Activated naive CD8-positive, alpha-beta T cell treated with anti-CD3 and anti-CD28 coated beads for 36 hours (primary cell): ENCODE results near the gene MIB1. TPM values are rescaled to one million over a fixed set of nuclear protein-coding genes. Genes with fewer than 3 reads are reported as not detected.

Source experiments
- DNase-seq: peaks from one replicate; pipeline ENCODE4 v3.0.0; 2021
- H3K27ac Mint-ChIP-seq: one replicate; pipeline ENCODE4 v1.8.0; 2022; ENCODE audit warnings: mild to moderate bottlenecking, moderate library complexity, mixed read lengths
- H3K27me3 Mint-ChIP-seq: one replicate; pipeline ENCODE4 v1.8.0; 2022; ENCODE audit warnings: mild to moderate bottlenecking, mixed read lengths
- H3K36me3 Mint-ChIP-seq: one replicate; pipeline ENCODE4 v1.8.0; 2021; ENCODE audit warnings: mild to moderate bottlenecking, mixed read lengths
- H3K4me1 Mint-ChIP-seq: one replicate; pipeline ENCODE4 v1.8.0; 2021; ENCODE audit warnings: mixed read lengths
- H3K4me3 Mint-ChIP-seq: one replicate; pipeline ENCODE4 v1.8.0; 2022; ENCODE audit warnings: mild to moderate bottlenecking, moderate library complexity, mixed read lengths
- H3K9me3 Mint-ChIP-seq: one replicate; pipeline ENCODE4 v1.8.0; 2022; ENCODE audit warnings: mixed read lengths
- total RNA-seq, 2 experiments: library from RNA; stranded (reverse); gene quantifications; one replicate each; pipeline ENCODE4 v1.2.3, GENCODE V29; 2021

The MIB1 gene
- total RNA-seq, 2 experiments from 2014 or later: 27.3 to 27.9 TPM

DNA sequence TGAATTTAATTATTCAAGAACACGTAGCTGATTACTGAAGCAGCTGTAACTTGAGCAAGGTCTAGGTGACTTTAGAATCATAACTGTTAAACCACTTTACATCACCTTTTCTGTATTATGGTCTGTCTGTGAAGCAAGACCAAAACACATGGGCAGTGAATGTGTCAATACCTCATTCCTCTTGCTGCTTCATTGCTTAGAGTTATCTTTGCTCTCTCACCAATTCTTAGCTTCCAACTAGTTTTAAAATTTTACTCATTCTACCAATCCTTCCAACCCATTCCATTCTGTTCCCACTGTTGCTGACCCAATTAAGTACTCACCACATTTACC lies 80.2 kb downstream of the MIB1 start:
- Mint-ChIP-seq H3K27me3 (no peaks in the 10 kb centered on the region), H3K27ac (no peak overlapping the region), H3K4me1 (no peaks in the 10 kb centered on the region), H3K36me3 (peaks cover 12% of the 10 kb centered on the region), H3K9me3 (no peaks in the 10 kb centered on the region), H3K4me3 (no peak overlapping the region)
- no peak for DNase-seq

GRCh38 chr18:21823848-21824247 lies 83.3 kb downstream of the MIB1 start:
- no peaks in the 10 kb centered on the region for H3K4me1 Mint-ChIP-seq
- H3K4me3 Mint-ChIP-seq: no peak overlapping the region
- no peaks in the 10 kb centered on the region for H3K27me3 Mint-ChIP-seq
- DNase-seq: no peak
- H3K27ac Mint-ChIP-seq: no peak overlapping the region
- peaks cover 6% of the 10 kb centered on the region for H3K36me3 Mint-ChIP-seq
- no peaks in the 10 kb centered on the region for H3K9me3 Mint-ChIP-seq

GRCh38 chr18:21826196-21826595 lies 85.6 kb downstream of the MIB1 start:
- no peak overlapping the region for H3K4me3 Mint-ChIP-seq
- no peaks in the 10 kb centered on the region for H3K9me3 Mint-ChIP-seq
- peaks cover 4% of the 10 kb centered on the region for H3K36me3 Mint-ChIP-seq
- H3K4me1 Mint-ChIP-seq: no peaks in the 10 kb centered on the region
- H3K27ac Mint-ChIP-seq: no peak overlapping the region
- DNase-seq: no peak
- H3K27me3 Mint-ChIP-seq: no peaks in the 10 kb centered on the region

DNA sequence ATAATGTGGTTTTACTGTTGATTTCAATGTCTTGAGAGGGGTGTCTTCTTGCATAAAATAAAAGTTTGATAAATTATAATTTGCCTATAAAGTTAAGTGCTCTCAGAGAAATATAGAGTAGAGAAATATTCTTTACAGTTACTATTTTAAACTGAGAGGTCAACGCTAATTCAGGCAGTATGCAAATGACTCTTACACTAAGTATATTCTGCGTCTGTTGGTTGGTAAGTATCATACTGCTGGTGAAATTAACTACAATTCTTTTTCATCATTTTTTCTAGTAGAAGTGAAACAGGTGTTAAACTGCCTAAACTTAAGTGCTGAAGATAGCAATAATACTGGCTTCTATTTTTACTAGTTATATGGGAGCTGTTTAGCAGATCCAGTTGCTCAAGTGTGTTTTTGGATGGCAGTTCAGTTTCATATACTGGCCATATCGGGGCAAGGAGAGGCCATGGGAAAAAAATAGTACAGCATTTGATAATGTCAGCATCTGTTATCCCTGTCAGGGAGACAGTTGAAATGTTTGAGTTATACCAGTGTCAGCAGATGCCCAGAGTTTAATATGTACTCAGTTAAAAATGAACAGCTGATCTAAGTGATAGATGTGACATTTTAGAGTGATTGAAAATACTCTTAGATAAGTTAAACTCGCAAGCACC lies 86.2 kb downstream of the MIB1 start:
- Mint-ChIP-seq H3K9me3 (no peaks in the 10 kb centered on the region), H3K27me3 (no peaks in the 10 kb centered on the region), H3K36me3 (peaks cover 1% of the 10 kb centered on the region), H3K4me1 (no peaks in the 10 kb centered on the region), H3K27ac (no peak overlapping the region), H3K4me3 (no peak overlapping the region)
- DNase-seq: no peak

GRCh38 chr18:21830532-21830931 lies 89.9 kb downstream of the MIB1 start:
- Mint-ChIP-seq H3K4me3 (no peak overlapping the region), H3K36me3 (peaks cover 2% of the 10 kb centered on the region)

GRCh38 chr18:21831413-21831831 lies 90.8 kb downstream of the MIB1 start:
- Mint-ChIP-seq H3K27ac (no peak overlapping the region), H3K27me3 (no peaks in the 10 kb centered on the region), H3K4me3 (no peak overlapping the region), H3K4me1 (no peaks in the 10 kb centered on the region), H3K36me3 (peaks cover 2% of the 10 kb centered on the region), H3K9me3 (no peaks in the 10 kb centered on the region)
- DNase-seq: no peak

More at GRCh38 chr18:21830532-21830931, 89.9 kb downstream of the MIB1 start:
- H3K4me1 Mint-ChIP-seq: no peaks in the 10 kb centered on the region
- H3K9me3 Mint-ChIP-seq: no peaks in the 10 kb centered on the region
- no peaks in the 10 kb centered on the region for H3K27me3 Mint-ChIP-seq
- H3K27ac Mint-ChIP-seq: no peak overlapping the region
- no peak for DNase-seq

GRCh38 chr18:21833604-21834298 lies 93.2 kb downstream of the MIB1 start:
- H3K27ac Mint-ChIP-seq: no peak overlapping the region
- H3K36me3 Mint-ChIP-seq: peaks cover 2% of the 10 kb centered on the region
- H3K27me3 Mint-ChIP-seq: no peaks in the 10 kb centered on the region
- no peak overlapping the region for H3K4me3 Mint-ChIP-seq
- H3K9me3 Mint-ChIP-seq: no peaks in the 10 kb centered on the region
- no peak for DNase-seq
- H3K4me1 Mint-ChIP-seq: no peaks in the 10 kb centered on the region

DNA sequence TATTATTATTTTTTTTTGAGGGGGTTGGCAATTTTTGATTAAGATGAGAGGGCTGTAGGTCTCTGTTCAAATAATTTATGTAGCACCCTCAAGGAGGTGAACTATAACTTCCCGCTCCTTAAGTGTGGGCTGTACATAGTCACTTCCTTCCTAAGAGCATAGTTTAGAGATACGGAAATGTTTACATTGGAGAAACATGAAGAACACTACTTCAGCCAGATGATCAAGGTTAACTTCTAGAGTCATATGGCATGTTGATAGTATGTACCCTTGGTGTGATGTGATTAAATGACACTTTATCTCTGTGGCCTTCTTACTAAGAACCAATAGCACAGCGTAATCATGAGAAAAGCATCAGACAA lies 93.7 kb downstream of the MIB1 start:
- Mint-ChIP-seq H3K9me3 (no peaks in the 10 kb centered on the region), H3K27ac (no peak overlapping the region), H3K4me1 (no peaks in the 10 kb centered on the region), H3K36me3 (peaks cover 2% of the 10 kb centered on the region), H3K4me3 (no peak overlapping the region), H3K27me3 (no peaks in the 10 kb centered on the region)
- DNase-seq: no peak

DNA sequence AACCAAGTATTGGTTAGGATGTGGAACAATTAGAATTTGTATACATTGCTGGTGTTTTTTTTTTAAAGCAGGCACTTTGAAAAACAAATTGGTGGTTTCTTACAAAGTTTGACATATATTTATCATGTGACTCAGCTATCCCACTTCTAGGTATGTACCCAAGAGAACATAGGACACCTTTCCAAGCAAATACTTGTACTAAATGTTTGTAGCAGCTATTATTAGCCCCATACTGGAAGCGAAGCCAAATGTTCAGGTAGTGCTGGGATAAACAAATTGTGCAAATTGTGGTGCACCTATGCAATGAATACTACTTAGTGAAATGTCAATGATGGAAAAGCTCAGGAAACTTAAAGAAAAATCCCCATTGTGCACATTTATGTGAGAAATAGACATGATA lies 101.0 kb downstream of the MIB1 start:
- no peaks in the 10 kb centered on the region for H3K9me3 Mint-ChIP-seq
- peaks cover 12% of the 10 kb centered on the region for H3K36me3 Mint-ChIP-seq
- DNase-seq: no peak
- no peak overlapping the region for H3K4me3 Mint-ChIP-seq
- H3K4me1 Mint-ChIP-seq: no peaks in the 10 kb centered on the region
- H3K27me3 Mint-ChIP-seq: no peaks in the 10 kb centered on the region
- no peak overlapping the region for H3K27ac Mint-ChIP-seq

DNA sequence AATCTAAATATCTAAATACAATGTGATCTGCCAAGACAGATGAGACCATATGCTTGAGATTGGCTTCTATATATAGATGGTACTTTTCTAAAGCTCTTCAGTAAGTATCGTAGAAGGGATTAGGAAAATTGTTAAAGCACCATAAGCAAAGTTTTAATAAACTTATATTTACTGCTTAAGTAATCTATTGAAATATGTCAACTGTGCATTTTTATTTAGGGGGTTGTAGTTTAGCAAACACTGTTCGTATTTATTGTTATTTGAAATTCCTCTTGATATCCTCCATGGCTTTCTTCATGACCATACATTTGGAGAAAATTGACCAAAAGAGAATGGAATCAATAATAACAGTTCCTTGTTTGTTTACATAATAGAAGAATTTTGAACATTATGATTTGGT lies 102.7 kb downstream of the MIB1 start:
- no peak for DNase-seq
- Mint-ChIP-seq H3K9me3 (no peaks in the 10 kb centered on the region), H3K27ac (no peak overlapping the region), H3K4me3 (no peak overlapping the region), H3K4me1 (no peaks in the 10 kb centered on the region), H3K36me3 (peaks cover 14% of the 10 kb centered on the region), H3K27me3 (no peaks in the 10 kb centered on the region)

DNA sequence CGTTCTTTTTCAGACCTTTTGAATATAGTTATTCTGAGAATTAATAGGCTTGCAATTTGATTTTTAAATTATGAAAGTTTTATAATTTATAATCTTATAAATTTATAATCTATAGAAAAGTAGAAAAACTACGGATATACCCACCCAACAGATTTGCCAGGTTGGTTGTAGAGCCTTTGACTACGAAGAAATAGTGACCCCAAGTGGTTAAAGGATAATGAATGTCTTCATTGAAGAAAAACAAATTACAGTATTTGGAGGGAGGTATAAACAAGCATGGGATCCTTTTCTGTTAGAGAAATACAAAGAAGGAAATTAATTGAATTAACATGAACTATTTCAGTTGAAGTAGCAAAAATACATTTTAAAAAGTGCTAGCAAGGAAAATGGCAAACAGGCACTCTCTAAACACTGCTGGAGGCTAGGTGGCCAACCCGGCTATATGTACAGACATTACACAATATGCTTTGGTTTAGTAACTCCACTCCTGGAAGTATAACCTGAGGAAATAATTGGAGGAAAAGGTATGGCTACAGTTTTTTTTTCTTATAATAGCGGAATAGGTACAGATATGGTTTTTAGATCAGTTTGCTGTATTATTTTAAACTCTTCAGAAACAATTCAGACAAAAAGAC lies 110.9 kb downstream of the MIB1 start:
- Mint-ChIP-seq H3K4me3 (no peak overlapping the region), H3K27ac (no peak overlapping the region)

DNA sequence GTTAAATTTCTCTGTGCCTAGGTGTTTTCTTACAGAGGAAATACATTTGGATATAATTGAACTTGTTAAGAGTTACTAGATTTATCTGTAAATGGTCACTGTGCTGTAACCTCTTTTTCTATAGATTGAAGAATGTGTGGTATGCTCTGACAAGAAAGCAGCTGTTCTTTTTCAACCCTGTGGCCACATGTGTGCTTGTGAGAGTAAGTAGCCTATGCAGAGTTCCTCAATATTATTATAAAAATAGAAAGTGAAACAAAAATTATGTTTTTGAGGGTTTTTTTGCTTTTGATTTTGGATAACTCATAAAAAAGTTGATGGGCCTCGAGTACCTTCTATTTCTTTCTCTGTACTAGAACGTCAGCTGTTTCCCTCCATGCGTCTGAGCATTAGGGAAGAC lies 112.4 kb downstream of the MIB1 start:
- H3K36me3 Mint-ChIP-seq: peaks cover 5% of the 10 kb centered on the region
- H3K27ac Mint-ChIP-seq: no peak overlapping the region

More for the DNA sequence above, 110.9 kb downstream of the MIB1 start:
- Mint-ChIP-seq H3K27me3 (no peaks in the 10 kb centered on the region), H3K4me1 (peaks cover 6% of the 10 kb centered on the region), H3K9me3 (no peaks in the 10 kb centered on the region), H3K36me3 (peaks cover 3% of the 10 kb centered on the region)
- no peak for DNase-seq

DNA sequence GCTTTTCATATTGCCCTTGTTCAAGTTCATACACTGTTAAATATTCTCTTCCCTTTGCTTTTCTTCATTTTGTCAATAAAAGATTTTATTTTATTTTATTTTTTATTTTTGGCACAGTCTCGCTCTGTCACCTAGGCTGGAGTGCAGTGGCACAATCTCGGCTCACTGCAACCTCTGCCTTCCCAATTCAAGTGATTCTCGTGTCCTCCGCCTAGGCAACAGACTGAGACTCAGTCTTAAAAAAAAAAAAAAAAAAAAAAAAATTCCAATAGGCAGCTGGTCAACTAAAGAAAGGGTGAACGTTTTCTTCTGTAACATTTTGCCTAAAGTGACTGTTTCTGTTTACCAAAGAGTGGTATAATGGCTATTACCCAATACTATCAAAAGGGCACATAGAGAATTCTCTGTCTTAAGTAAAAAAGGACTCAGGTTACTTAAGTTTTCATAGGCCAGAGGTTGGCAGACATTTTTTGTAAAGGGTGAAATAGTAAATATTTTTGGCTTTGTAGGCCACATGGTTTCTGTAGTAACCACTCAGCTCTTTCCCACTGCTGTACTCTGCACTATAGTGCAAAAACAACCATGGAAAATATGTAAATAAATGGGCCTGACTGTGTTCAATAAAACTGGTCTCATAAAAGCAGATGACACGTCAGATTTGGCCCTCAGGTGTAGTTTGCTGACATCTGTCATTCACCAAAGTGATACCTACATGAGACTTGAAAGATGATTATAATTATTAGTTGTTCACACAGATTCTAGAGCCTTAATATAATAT lies 113.4 kb downstream of the MIB1 start:
- H3K4me1 Mint-ChIP-seq: peaks cover 6% of the 10 kb centered on the region
- no peaks in the 10 kb centered on the region for H3K9me3 Mint-ChIP-seq
- H3K4me3 Mint-ChIP-seq: no peak overlapping the region
- H3K36me3 Mint-ChIP-seq: peaks cover 5% of the 10 kb centered on the region
- no peak for DNase-seq
- peak overlapping the region; percentile 45 for H3K27ac Mint-ChIP-seq
- H3K27me3 Mint-ChIP-seq: no peaks in the 10 kb centered on the region

More for the DNA sequence above, 112.4 kb downstream of the MIB1 start:
- no peaks in the 10 kb centered on the region for H3K9me3 Mint-ChIP-seq
- H3K27me3 Mint-ChIP-seq: no peaks in the 10 kb centered on the region
- H3K4me3 Mint-ChIP-seq: no peak overlapping the region
- DNase-seq: no peak
- H3K4me1 Mint-ChIP-seq: peaks cover 6% of the 10 kb centered on the region

DNA sequence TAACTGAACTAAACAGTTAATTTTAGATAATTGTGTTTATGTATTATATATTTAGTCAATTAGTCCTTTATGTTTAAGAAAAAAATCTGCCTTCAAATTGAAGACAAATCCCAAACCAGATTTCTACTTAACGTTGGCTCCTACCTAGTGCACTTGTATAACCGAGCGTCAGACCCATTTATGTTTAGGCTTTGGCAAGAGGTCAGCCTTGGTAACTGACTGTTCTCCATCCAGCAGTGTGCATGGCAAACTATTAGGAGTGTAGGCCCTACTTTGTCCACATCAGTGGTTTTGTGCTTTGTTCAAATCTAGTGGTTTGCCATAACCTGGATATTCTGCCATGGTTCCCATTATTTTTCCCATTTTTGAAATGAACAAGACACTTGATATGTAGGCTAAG lies 114.8 kb downstream of the MIB1 start:
- H3K9me3 Mint-ChIP-seq: no peaks in the 10 kb centered on the region
- no peak overlapping the region for H3K4me3 Mint-ChIP-seq
- H3K27ac Mint-ChIP-seq: no peak overlapping the region
- no peaks in the 10 kb centered on the region for H3K27me3 Mint-ChIP-seq
- peaks cover 6% of the 10 kb centered on the region for H3K4me1 Mint-ChIP-seq
- DNase-seq: no peak
- peaks cover 10% of the 10 kb centered on the region for H3K36me3 Mint-ChIP-seq

DNA sequence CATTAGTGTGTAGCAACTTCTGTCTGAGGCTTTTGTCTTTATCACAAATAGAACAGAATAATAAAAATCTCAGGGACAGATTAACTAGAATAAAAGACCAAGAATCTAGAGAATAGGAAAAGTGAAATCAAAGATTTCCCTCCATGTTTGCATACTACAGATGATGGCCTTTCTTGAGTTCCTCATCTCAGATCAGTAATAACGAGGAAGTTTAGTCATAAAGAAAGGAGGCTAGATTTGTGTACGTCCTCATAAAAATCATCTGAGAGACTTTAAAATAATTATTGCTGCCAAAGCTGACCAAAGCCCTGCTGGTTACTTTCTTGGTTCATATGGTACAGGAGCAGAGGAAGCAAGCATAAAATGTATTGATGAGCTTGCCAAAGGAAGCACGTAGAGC lies 117.3 kb downstream of the MIB1 start:
- H3K4me3 Mint-ChIP-seq: no peak overlapping the region
- H3K9me3 Mint-ChIP-seq: no peaks in the 10 kb centered on the region
- no peak for DNase-seq
- no peaks in the 10 kb centered on the region for H3K27me3 Mint-ChIP-seq
- H3K36me3 Mint-ChIP-seq: peaks cover 10% of the 10 kb centered on the region
- H3K4me1 Mint-ChIP-seq: peaks cover 1% of the 10 kb centered on the region
- no peak overlapping the region for H3K27ac Mint-ChIP-seq
